ENCODE data around the gene KIAA0232. TPM values are rescaled to one million over a fixed set of nuclear protein-coding genes. Genes with fewer than 3 reads are reported as not detected.

Gene KIAA0232
- total and polyA plus RNA-seq, 4 donors: 8.9 to 34.4 (median 18.5) TPM

- peak overlapping the region in 2 of 3 donors; percentile 1 to 48 for H3K4me3 ChIP-seq (ENCODE audit: low read depth in 1 of 3, low read length in 3 of 3)
- TF ChIP-seq FOXA2 (IDR thresholded peaks at IDR 0.05): peak; percentile 46
- TF ChIP-seq YY1 (IDR thresholded peaks at IDR 0.05): peak; percentile 32
- TF ChIP-seq RAD21 (IDR thresholded peaks at IDR 0.05): peak in 1 of 2 donors; percentile 12
- no peak for TF ChIP-seq ATF3 (IDR thresholded peaks at IDR 0.05)
- TF ChIP-seq FOXA1 (IDR thresholded peaks at IDR 0.05): no peak
- TF ChIP-seq NR2F2 (IDR thresholded peaks at IDR 0.05): no peak
- peak in 1 of 2 donors; percentile 24 for TF ChIP-seq HNF4A (conservative IDR thresholded peaks at IDR 0.05)
- no peak for TF ChIP-seq CTCF (IDR thresholded peaks at IDR 0.05; ENCODE audit: low read depth, low read length, missing input control)
- no peak for TF ChIP-seq JUND (IDR thresholded peaks at IDR 0.05)
- TF ChIP-seq HNF4G (IDR thresholded peaks at IDR 0.05): no peak
- no peak for TF ChIP-seq TAF1 (conservative IDR thresholded peaks at IDR 0.05)
- TF ChIP-seq GABPA (IDR thresholded peaks at IDR 0.05 in 1 of 2, conservative IDR thresholded peaks at IDR 0.05 in 1 of 2): no peak
- TF ChIP-seq RXRA (IDR thresholded peaks at IDR 0.05): peak in 1 of 2 donors; percentile 38
- H3K9ac ChIP-seq (ENCODE audit: low read depth in 1 of 2, low read length in 2 of 2): peak overlapping the region in 1 of 2 donors; percentile 78
- H3K36me3 ChIP-seq (ENCODE audit: control insufficient read depth in 4 of 4, insufficient read depth in 3 of 4, low read depth in 1 of 4, low read length in 3 of 4): no peaks in the 10 kb centered on the region
- WGBS: 40% methylated on average over 9 of the region's 9 CpGs
- no peaks in the 10 kb centered on the region for H3K27me3 ChIP-seq (ENCODE audit: control insufficient read depth in 4 of 4, insufficient read depth in 4 of 4, low read length in 3 of 4)
- H3K27ac ChIP-seq (ENCODE audit: low read depth in 1 of 2, low read length in 2 of 2): peak overlapping the region; percentile 31 to 36
- no peaks in the 10 kb centered on the region for H3K9me3 ChIP-seq (ENCODE audit: control insufficient read depth in 4 of 4, low read length in 3 of 4)
- DNase-seq (ENCODE audit: low spot score): no peak
- H3K4me1 ChIP-seq (ENCODE audit: control insufficient read depth in 4 of 4, insufficient read depth in 4 of 4, low read length in 3 of 4): peaks cover 6 to 39% (median 18%) of the 10 kb centered on the region in 4 donors
These were observed 32.7 kb downstream of the KIAA0232 start for GRCh38 chr4:6815029-6815836.

GRCh38 chr4:6819295-6819694 lies 36.8 kb downstream of the KIAA0232 start:
- Histone ChIP-seq H3K36me3 (ENCODE audit: control insufficient read depth in 4 of 4, insufficient read depth in 3 of 4, low read depth in 1 of 4, low read length in 3 of 4) (peaks cover 0 to 1% (median under 1%) of the 10 kb centered on the region in 4 donors), H3K9ac (ENCODE audit: low read depth in 1 of 2, low read length in 2 of 2) (no peak overlapping the region), H3K9me3 (ENCODE audit: control insufficient read depth in 4 of 4, low read length in 3 of 4) (peaks cover 0 to 4% (median 1%) of the 10 kb centered on the region in 4 donors), H3K4me1 (ENCODE audit: control insufficient read depth in 4 of 4, insufficient read depth in 4 of 4, low read length in 3 of 4) (peaks cover 2 to 13% (median 6%) of the 10 kb centered on the region in 4 donors), H3K27me3 (ENCODE audit: control insufficient read depth in 4 of 4, insufficient read depth in 4 of 4, low read length in 3 of 4) (no peaks in the 10 kb centered on the region), H3K27ac (ENCODE audit: low read depth in 1 of 2, low read length in 2 of 2) (no peak overlapping the region), H3K4me3 (ENCODE audit: low read depth in 1 of 3, low read length in 3 of 3) (no peak overlapping the region)
- TF ChIP-seq CTCF (IDR thresholded peaks at IDR 0.05; ENCODE audit: low read depth, low read length, missing input control): no peak
- no peak for TF ChIP-seq MAX (IDR thresholded peaks at IDR 0.05)
- no peak for TF ChIP-seq GABPA (IDR thresholded peaks at IDR 0.05 in 1 of 2, conservative IDR thresholded peaks at IDR 0.05 in 1 of 2)
- no peak for TF ChIP-seq SP1 (IDR thresholded peaks at IDR 0.05)
- no peak for TF ChIP-seq ZBTB33 (IDR thresholded peaks at IDR 0.05)
- no peak for TF ChIP-seq FOXA2 (IDR thresholded peaks at IDR 0.05)
- TF ChIP-seq HNF4G (IDR thresholded peaks at IDR 0.05): no peak
- no peak for TF ChIP-seq FOXA1 (IDR thresholded peaks at IDR 0.05)
- TF ChIP-seq YY1 (IDR thresholded peaks at IDR 0.05): no peak
- no peak for TF ChIP-seq HNF4A (conservative IDR thresholded peaks at IDR 0.05)
- no peak for TF ChIP-seq JUND (IDR thresholded peaks at IDR 0.05)
- TF ChIP-seq RXRA (IDR thresholded peaks at IDR 0.05): no peak
- TF ChIP-seq EGR1 (IDR thresholded peaks at IDR 0.05; ENCODE audit: low read depth in 2 of 2): no peak
- TF ChIP-seq REST (IDR thresholded peaks at IDR 0.05): no peak
- WGBS: 93% methylated on average over 1 of the region's 1 CpG
- DNase-seq (ENCODE audit: low spot score): no peak
